Activated CD8-positive, alpha-beta memory T cell treated with anti-CD3 and anti-CD28 coated beads, Interleukin-2, amount 50 U/mL, for 1 hour (primary cell): Measurements from ENCODE around the gene LRRC10.

Experiments used
- DNase-seq: peaks from one replicate; pipeline ENCODE4 v3.0.0-alpha.2; 2020; ENCODE audit errors: extremely low read depth

Gene LRRC10

DNA sequence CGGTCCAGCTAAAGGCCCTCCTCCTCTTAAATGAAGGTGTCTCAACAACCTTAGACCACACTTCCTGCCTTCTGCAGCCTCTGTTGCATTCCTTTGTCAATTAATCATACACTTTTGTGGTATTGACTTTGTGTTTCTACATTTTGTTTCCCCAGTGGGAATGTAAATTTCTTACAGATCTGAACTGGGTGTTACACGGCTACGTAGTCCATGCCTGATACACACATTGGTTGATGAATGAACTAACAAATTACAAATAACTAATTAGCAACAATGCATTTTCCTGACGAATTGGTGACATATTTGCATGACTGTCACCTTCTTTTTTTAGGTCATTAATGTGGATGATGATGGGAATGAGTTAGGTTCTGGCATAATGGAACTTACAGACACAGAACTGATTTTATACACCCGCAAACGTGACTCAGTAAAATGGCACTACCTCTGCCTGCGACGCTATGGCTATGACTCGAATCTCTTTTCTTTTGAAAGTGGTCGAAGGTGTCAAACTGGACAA is 40.6 kb downstream of the LRRC10 start:
- no peak for DNase-seq

- DNase-seq = no peak
These were observed 41.5 kb downstream of the LRRC10 start for GRCh38 chr12:69569236-69569635.

DNA sequence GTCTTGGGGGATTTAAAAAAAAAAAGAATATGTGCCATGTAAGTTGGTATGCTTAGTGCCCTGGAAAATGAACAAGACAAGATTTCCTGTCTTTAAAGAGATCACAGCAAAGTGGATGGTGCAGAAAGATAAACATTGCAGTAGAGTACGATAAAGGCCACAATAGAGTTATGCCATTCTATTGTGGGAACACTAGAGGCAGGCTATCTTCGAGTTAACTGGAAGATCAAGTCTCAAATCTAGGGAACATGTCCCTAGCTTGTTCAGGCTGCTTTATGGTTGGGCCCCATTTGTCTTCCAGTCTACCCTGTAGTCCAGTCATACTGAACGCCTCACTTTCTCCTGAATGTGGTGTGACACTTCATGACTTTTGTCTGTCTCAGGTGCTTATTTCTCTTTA is 44.1 kb downstream of the LRRC10 start:
- DNase-seq = no peak

- DNase-seq = no peak
These were observed 47.4 kb downstream of the LRRC10 start for GRCh38 chr12:69563166-69563762.
